ENCODE data around the gene LIMS2.

Gene LIMS2

DNA sequence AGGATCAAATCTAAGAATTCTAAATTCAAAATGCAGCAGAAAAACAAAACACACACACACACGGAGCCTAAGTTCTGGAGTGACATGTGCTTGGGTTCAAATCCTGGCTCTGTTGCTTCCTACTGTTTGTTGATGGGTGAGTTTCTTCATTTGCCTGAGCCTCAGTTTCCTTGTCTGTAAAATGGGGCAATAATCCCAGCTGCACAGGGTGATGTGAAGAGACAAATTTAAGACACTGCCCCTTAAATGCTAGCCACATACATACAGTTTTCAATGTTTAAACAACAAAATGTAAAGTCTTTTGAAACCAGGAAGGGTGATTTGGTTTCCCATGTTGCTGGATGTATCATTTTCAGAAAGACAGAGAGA, 30.3 kb downstream of the LIMS2 start:
- TF ChIP-seq, protein P1, sequence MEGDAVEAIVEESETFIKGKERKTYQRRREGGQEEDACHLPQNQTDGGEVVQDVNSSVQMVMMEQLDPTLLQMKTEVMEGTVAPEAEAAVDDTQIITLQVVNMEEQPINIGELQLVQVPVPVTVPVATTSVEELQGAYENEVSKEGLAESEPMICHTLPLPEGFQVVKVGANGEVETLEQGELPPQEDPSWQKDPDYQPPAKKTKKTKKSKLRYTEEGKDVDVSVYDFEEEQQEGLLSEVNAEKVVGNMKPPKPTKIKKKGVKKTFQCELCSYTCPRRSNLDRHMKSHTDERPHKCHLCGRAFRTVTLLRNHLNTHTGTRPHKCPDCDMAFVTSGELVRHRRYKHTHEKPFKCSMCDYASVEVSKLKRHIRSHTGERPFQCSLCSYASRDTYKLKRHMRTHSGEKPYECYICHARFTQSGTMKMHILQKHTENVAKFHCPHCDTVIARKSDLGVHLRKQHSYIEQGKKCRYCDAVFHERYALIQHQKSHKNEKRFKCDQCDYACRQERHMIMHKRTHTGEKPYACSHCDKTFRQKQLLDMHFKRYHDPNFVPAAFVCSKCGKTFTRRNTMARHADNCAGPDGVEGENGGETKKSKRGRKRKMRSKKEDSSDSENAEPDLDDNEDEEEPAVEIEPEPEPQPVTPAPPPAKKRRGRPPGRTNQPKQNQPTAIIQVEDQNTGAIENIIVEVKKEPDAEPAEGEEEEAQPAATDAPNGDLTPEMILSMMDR (IDR thresholded peaks at IDR 0.05; ENCODE audit: low read depth, low read length), result no peak
- no peak for DNase-seq (ENCODE audit: low read depth in 2 of 2)
- H3K4me3 ChIP-seq (replicated peaks in 1 of 2; ENCODE audit: low read depth in 2 of 2, low read length in 2 of 2), result no peak overlapping the region

DNA sequence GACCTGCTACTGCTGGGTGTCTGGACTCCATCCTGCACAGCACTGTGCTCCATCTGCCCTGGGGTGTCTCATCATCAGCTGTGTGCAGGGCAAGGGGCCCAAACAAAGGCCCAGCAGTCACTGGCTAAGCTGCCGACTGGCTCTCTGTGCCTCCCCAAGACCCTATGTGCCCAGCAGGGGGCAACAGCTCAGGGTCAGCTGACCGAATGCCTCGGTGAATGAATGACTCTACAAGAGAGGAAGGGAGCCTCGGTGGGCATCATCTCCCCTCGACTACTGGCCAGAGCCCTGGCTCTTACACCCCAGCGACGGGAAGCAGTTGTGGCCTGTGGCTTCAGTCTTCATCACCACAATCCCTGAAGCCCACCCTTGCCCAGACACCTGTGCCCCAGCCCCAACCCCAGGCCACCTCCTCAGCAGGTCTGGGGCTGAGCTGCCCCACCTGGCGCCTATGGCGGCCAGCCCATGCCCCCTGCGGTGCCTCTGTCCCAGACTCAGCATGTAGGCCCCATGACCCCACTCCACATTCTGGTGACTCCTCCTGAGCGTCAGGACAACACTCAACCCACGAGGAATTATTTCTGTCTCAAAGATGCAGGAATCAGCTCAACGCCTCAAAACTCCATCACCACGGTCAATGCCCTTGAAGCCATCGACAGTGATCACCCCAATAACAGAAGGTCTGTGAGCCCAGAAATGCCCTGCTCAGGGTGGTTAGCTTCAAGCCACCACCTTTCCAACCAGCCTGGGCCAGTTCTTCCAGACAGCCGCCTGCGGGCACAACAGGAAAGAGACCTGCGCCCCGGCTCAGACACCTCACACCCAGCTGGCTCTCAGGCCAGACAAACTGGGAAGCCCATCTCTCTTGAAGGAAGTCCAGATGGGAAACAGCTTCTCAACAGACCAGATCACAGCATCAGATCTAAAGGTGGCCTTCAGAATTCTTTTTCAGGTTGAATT, 31.0 kb downstream of the LIMS2 start:
- H3K4me3 ChIP-seq (replicated peaks in 1 of 2; ENCODE audit: low read depth in 2 of 2, low read length in 2 of 2), result no peak overlapping the region
- DNase-seq (ENCODE audit: low read depth in 2 of 2), result no peak
- TF ChIP-seq, protein P1 (IDR thresholded peaks at IDR 0.05; ENCODE audit: low read depth, low read length), result no peak

DNA sequence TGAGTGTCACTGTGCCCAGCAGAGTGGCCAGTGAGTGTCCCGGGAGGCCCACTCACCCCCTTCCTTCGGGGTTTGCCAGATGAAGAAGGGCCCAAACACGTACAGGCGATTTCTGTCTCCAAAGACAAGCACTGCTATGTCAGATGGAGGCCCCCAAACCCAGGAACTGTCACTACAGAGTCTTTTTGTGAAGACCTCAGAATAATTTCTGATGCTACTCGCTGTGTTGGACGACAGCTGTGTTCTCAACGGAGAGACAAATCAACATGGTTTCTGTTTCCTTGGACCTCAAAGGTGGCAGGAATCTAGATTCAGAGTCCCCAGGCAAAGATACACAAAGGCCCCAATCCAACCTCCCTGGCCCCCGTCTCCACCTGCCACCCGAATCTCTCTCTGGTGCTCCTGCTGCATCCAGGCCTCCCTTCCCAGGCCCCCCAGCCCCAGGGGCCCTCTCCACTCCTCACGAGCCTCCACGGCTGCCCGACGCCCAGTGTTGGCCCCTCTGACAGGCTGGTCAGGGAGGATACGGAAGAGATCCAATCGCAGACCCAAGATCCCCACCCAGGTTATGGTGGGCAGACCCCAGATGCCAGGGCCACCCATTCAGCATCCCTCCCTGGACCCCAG, 31.8 kb downstream of the LIMS2 start:
- H3K4me3 ChIP-seq (replicated peaks in 1 of 2; ENCODE audit: low read depth in 2 of 2, low read length in 2 of 2), result no peak overlapping the region
- DNase-seq (ENCODE audit: low read depth in 2 of 2), result no peak
- TF ChIP-seq, protein P1 (IDR thresholded peaks at IDR 0.05; ENCODE audit: low read depth, low read length), result no peak

DNA sequence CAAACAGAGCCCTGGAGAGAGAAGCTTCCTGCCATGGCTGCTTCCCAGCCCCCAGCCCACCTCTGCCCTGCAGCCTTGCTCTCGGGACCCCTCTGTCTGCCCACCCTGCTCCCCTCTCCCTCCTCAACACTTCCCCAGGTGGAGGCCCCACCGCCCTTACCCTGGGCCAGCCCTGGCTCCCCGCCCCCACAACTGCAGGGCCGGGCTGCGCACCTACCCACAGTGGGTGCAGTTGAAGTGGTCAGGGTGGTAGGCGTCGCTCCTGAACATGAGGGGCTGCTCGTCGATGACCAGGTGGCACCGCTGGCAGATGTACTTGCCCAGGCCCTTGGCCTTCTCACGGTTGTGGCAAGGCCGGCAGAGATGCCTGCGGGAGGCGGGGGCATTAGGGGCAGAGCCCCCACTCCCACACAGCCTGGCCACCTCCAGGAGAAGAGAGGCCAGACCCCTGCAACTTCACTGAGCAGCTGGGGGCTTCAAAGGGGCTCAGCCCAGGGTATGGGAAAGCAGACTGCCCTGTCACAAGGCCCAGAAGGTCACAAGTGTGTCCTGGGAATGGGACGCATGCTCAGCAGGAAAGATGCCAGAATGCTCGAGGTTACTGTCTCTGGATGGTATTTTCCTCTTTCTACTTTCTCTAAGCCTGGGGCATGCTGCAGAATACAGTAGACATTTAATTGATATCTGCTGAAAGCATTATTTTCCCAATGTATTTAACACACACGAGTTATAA, 32.5 kb downstream of the LIMS2 start:
- no peak for DNase-seq (ENCODE audit: low read depth in 2 of 2)
- TF ChIP-seq, protein P1 (IDR thresholded peaks at IDR 0.05; ENCODE audit: low read depth, low read length), result no peak
- no peak overlapping the region for H3K4me3 ChIP-seq (replicated peaks in 1 of 2; ENCODE audit: low read depth in 2 of 2, low read length in 2 of 2)

DNA sequence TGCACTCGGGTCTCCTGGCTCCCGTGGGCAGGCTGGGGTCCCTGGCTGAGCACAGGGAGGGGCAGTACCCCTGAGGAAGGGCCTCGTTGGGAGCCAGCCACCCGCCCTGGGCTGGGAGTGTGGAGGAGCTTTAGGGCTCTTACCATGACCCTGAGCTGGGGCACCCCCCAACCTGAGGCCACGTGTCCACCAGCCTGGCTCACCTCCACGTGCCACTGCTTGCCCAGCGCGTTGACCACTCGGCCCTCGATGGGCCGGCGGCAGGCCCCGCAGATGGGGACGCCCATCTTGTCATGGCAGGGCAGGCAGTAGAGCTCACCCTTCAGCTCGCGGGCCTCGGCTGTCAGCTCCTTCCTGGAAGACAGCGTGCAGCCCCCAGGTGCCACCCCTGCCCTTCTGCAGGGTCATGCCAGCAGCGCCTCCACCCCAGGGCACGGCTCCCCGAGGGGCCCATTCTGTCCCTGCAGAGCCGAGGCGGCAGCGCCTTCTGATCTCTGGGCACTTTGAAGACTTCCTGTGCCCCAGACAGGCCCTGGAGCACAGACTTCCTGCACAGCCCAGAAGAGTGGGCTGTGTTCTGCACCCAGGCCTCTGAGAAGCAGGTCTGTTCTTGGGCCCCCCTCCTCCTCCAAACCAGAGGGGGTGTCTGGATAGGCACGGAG, 33.4 kb downstream of the LIMS2 start:
- TF ChIP-seq, protein P1 (IDR thresholded peaks at IDR 0.05; ENCODE audit: low read depth, low read length), result no peak
- no peak for DNase-seq (ENCODE audit: low read depth in 2 of 2)
- no peak overlapping the region for H3K4me3 ChIP-seq (replicated peaks in 1 of 2; ENCODE audit: low read depth in 2 of 2, low read length in 2 of 2)

DNA sequence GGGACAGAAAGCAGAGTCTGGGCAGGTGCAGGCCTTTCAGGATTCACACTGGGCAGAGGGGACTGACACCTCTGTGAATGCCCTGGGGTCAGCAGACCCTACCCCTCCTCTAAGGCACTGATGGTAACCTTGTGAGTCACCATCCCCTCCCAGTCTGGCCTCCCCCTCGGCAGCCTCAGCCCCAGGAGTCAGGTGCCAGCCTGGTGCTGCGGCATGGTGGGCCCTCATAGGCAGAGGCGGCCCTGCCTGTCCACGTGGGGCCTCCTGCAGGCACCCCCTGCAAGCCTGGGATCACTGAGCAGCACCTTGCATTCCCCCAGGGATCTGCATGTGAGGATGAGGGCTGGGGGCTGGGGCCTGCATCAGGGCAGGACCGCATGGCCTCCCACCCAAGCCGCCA, 34.2 kb downstream of the LIMS2 start:
- no peak overlapping the region for H3K4me3 ChIP-seq (replicated peaks in 1 of 2; ENCODE audit: low read depth in 2 of 2, low read length in 2 of 2)
- TF ChIP-seq, protein P1 (IDR thresholded peaks at IDR 0.05; ENCODE audit: low read depth, low read length), result no peak
- DNase-seq (ENCODE audit: low read depth in 2 of 2), result no peak
